Activated T-helper 1 cell treated with anti-CD3 and anti-CD28 coated beads, Interleukin-12 subunit alpha, Interleukin-12 subunit beta, Interleukin-2, Interleukin-4 antibody, amounts not matched to agents 30 ng/mL and 10 ng/mL and 1 ng/mL, durations not matched to agents 14 hours and 24 hours and 36 hours (primary cell): ENCODE measurements around the gene ZNF674. TPM values are rescaled to one million over a fixed set of nuclear protein-coding genes. Genes with fewer than 3 reads are reported as not detected.

Experiments used
- DNase-seq: peaks from one replicate; pipeline ENCODE4 v3.0.0; 2021; ENCODE audit warnings: low spot score
- H3K27ac Mint-ChIP-seq: one replicate; pipeline ENCODE4 v1.8.0; 2021; ENCODE audit warnings: mild to moderate bottlenecking, mixed read lengths
- H3K27me3 Mint-ChIP-seq: one replicate; pipeline ENCODE4 v1.8.0; 2022; ENCODE audit warnings: mild to moderate bottlenecking, moderate library complexity, mixed read lengths; ENCODE audit not compliant: insufficient read depth
- H3K36me3 Mint-ChIP-seq: one replicate; pipeline ENCODE4 v1.8.0; 2021; ENCODE audit warnings: low read depth, mixed read lengths
- H3K4me1 Mint-ChIP-seq: one replicate; pipeline ENCODE4 v1.8.0; 2021; ENCODE audit warnings: low read depth, mixed read lengths
- H3K4me3 Mint-ChIP-seq: one replicate; pipeline ENCODE4 v1.8.0; 2021; ENCODE audit warnings: mild to moderate bottlenecking, moderate library complexity, mixed read lengths
- H3K9me3 Mint-ChIP-seq: one replicate; pipeline ENCODE4 v1.8.0; 2021; ENCODE audit warnings: mixed read lengths
- intact Hi-C: fragments of 100-400 bp; cut with micrococcal nuclease; formaldehyde crosslinking; loops from one replicate; pipeline ENCODE4 v1.15.1; 2024
- total RNA-seq: library from RNA; stranded (reverse); gene quantifications from 2 replicates; pipeline ENCODE4 v1.2.3, GENCODE V29; 2022

The ZNF674 gene
- total RNA-seq, 1 donor from 2014 or later = 1.8 TPM

DNA sequence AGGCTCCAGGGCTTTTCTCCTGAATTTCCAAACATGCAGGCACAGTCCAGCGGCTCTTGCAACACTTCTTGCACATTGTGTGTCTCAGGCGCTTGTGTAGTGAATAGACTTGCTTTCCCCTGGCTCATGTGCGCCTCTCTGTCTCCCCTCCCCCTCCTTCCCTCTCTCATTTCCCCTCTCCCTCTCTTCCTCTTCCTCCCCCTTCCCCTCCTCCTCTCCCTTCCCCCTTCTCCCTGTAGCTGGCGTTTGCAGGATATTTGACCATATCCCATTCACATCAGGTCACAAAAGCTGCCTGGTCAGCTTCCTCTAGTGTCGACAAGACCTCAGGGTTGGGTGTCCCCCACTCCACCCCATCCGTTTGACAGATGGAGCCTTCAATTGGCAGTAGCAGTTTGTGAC is 30.8 kb upstream of the ZNF674 start:
- intact Hi-C loops = loop anchor here (10.0 kb wide), 1 partner anchor 801 kb away; no protein-coding TSS in a partner anchor
- Mint-ChIP-seq H3K4me3 (peak overlapping the region; percentile 76), H3K36me3 (peaks cover 17% of the 10 kb centered on the region), H3K27me3 (no peaks in the 10 kb centered on the region), H3K9me3 (no peaks in the 10 kb centered on the region), H3K4me1 (peaks cover 44% of the 10 kb centered on the region), H3K27ac (peak overlapping the region; percentile 57)
- DNase-seq = no peak

- H3K27me3 Mint-ChIP-seq = no peaks in the 10 kb centered on the region
- peaks cover 44% of the 10 kb centered on the region for H3K4me1 Mint-ChIP-seq
- intact Hi-C loops = loop anchor here (10.0 kb wide), 1 partner anchor 801 kb away; no protein-coding TSS in a partner anchor
- peak overlapping the region; percentile 76 for H3K4me3 Mint-ChIP-seq
- no peaks in the 10 kb centered on the region for H3K9me3 Mint-ChIP-seq
- H3K27ac Mint-ChIP-seq = peak overlapping the region; percentile 23
- no peak for DNase-seq
- peaks cover 17% of the 10 kb centered on the region for H3K36me3 Mint-ChIP-seq
Observed at GRCh38 chrX:46575586-46575985, 30.4 kb upstream of the ZNF674 start.

GRCh38 chrX:46574774-46575381 is 29.7 kb upstream of the ZNF674 start:
- peak; percentile 32 for DNase-seq
- intact Hi-C loops = loop anchor here (5.0 to 10.0 kb wide), 3 partner anchors 217 to 800 kb away; partner anchors contain the start of gene RP2
- peaks cover 44% of the 10 kb centered on the region for H3K4me1 Mint-ChIP-seq
- no peaks in the 10 kb centered on the region for H3K27me3 Mint-ChIP-seq
- no peak overlapping the region for H3K27ac Mint-ChIP-seq
- peak overlapping the region; percentile 80 for H3K4me3 Mint-ChIP-seq
- peaks cover 17% of the 10 kb centered on the region for H3K36me3 Mint-ChIP-seq
- H3K9me3 Mint-ChIP-seq = no peaks in the 10 kb centered on the region

GRCh38 chrX:46573892-46574773 is 28.9 kb upstream of the ZNF674 start:
- peak; percentile 50 for DNase-seq
- Mint-ChIP-seq H3K36me3 (peaks cover 15% of the 10 kb centered on the region), H3K4me1 (peaks cover 39% of the 10 kb centered on the region), H3K9me3 (no peaks in the 10 kb centered on the region), H3K27me3 (no peaks in the 10 kb centered on the region), H3K27ac (peak overlapping the region; percentile 61), H3K4me3 (peak overlapping the region; percentile 80)
- intact Hi-C loops = loop anchor here (1.0 to 10.0 kb wide), 9 partner anchors 29 to 799 kb away; partner anchors contain the start of genes RP2, SLC9A7 and ZNF674

DNA sequence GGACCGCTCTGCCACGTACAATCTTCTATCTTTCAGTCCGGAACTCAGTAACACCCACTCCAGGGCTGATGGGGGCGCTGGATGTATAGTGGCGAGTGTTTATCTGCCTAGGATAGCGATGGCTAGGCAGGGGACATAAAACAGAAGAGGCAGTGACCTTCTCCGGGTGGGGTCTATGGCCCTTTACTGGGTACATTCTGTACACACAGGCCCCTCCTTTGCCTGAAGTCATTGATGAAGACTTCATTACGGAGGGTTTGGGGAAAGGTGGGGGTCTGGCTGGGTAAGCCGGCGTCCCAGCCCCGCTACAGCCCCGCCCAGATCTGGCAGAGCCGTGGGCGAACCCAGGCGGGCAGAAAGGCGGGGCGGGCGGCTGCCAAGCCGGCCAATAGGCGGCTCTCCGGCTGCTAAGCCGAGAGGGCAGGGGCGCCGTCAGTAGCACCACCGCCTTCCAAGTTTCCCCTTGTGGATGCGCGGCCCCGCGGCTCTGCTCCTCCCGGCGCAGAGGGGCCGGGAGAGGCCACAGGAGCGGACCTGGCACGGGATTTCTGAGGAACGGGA is 28.2 kb upstream of the ZNF674 start, which contains the start of gene CHST7:
TSS of gene CHST7 (plus strand) at position 435 of the 561 bp plus-strand sequence. CDS start 167 bp downstream, outside the sequence.
- Mint-ChIP-seq H3K4me1 (peaks cover 38% of the 10 kb centered on the region), H3K4me3 (peak within 1 kb of the TSS; percentile 80), H3K27me3 (no peaks in the 10 kb centered on the region), H3K27ac (peak within 1 kb of the TSS; percentile 91), H3K36me3 (peaks cover 15% of the 10 kb centered on the region), H3K9me3 (no peaks in the 10 kb centered on the region)
- intact Hi-C loops = loop anchor here (1.0 to 10.0 kb wide), 9 partner anchors 28 to 799 kb away; partner anchors contain the start of genes RP2, SLC9A7 and ZNF674
- peak; percentile 46 for DNase-seq

DNA sequence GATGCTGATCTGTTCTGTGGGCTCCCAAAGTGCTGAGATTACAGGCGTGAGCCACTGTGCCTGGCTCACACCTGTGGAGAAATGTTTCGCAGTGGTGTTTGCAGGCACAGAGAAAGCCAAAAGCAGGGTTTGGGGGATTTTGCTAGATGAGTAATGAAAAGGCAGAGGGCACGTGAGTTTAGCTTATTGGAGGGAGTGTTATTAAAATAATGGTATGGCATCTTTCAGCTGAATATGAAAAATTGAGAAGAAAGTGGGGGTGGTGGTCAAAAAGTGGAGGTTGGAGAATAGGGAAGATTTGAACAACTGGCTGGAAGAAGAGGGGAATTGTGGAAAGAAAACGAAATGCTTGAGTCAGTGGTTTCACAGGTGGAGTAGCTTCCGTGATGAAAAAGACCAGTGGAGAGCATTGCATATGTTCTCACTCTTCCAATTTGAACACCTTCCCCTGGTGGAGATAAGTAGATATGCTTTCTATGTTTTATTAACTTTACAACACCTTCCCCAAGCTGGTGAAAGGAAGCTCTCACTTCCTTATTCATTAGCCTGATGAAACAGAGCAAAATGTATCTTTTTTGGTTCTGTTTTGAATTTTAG is 27.2 kb upstream of the ZNF674 start:
- no peak for DNase-seq
- Mint-ChIP-seq H3K4me1 (peaks cover 32% of the 10 kb centered on the region), H3K9me3 (no peaks in the 10 kb centered on the region), H3K36me3 (peaks cover 9% of the 10 kb centered on the region), H3K27me3 (no peaks in the 10 kb centered on the region), H3K27ac (peak overlapping the region; percentile 91), H3K4me3 (peak overlapping the region; percentile 80)
- intact Hi-C loops = loop anchor here (1.0 to 10.0 kb wide), 7 partner anchors 15 to 798 kb away; partner anchors contain the start of gene RP2

- intact Hi-C loops = loop anchor here (1.0 to 10.0 kb wide), 7 partner anchors 16 to 797 kb away; partner anchors contain the start of gene RP2
- no peaks in the 10 kb centered on the region for H3K9me3 Mint-ChIP-seq
- DNase-seq = no peak
- peaks cover 4% of the 10 kb centered on the region for H3K36me3 Mint-ChIP-seq
- H3K27ac Mint-ChIP-seq = peak overlapping the region; percentile 91
- no peaks in the 10 kb centered on the region for H3K27me3 Mint-ChIP-seq
- peak overlapping the region; percentile 66 for H3K4me3 Mint-ChIP-seq
- peaks cover 25% of the 10 kb centered on the region for H3K4me1 Mint-ChIP-seq
Observed at GRCh38 chrX:46571423-46572339, 26.5 kb upstream of the ZNF674 start.

GRCh38 chrX:46569621-46570020 is 24.4 kb upstream of the ZNF674 start:
- peaks cover 2% of the 10 kb centered on the region for H3K36me3 Mint-ChIP-seq
- DNase-seq = no peak
- no peak overlapping the region for H3K4me3 Mint-ChIP-seq
- H3K27me3 Mint-ChIP-seq = no peaks in the 10 kb centered on the region
- H3K4me1 Mint-ChIP-seq = peaks cover 19% of the 10 kb centered on the region
- intact Hi-C loops = loop anchor here (5.0 to 10.0 kb wide), 3 partner anchors 223 to 795 kb away; partner anchors contain the start of gene RP2
- no peak overlapping the region for H3K27ac Mint-ChIP-seq
- H3K9me3 Mint-ChIP-seq = no peaks in the 10 kb centered on the region

DNA sequence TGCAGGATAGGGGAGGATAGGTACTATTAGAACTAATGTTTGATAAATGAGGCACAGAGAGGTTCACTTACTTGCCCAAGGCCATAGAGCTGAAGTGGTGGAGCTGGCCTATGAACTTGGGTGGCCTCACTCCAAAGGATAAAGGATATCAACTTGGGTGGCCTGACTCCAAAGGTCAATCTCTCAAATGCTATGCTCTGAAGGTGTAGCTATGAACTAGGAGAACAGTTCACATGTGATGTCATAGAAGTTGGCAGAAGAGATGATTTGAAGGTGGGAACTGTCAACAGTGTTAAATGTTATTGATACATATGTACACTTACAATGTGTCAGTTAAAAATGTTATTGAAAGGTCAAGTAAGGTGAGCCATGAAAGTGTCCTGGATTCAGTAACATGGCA is 22.2 kb upstream of the ZNF674 start:
- H3K4me1 Mint-ChIP-seq = peaks cover 13% of the 10 kb centered on the region
- intact Hi-C loops = no loop called here
- H3K4me3 Mint-ChIP-seq = no peak overlapping the region
- no peak for DNase-seq
- no peaks in the 10 kb centered on the region for H3K9me3 Mint-ChIP-seq
- no peak overlapping the region for H3K27ac Mint-ChIP-seq
- H3K36me3 Mint-ChIP-seq = peaks cover 4% of the 10 kb centered on the region
- H3K27me3 Mint-ChIP-seq = no peaks in the 10 kb centered on the region

GRCh38 chrX:46561824-46562657 is 16.8 kb upstream of the ZNF674 start:
- H3K27ac Mint-ChIP-seq = no peak overlapping the region
- intact Hi-C loops = no loop called here
- no peak overlapping the region for H3K4me3 Mint-ChIP-seq
- H3K9me3 Mint-ChIP-seq = no peaks in the 10 kb centered on the region
- H3K4me1 Mint-ChIP-seq = peaks cover 16% of the 10 kb centered on the region
- peaks cover 1% of the 10 kb centered on the region for H3K27me3 Mint-ChIP-seq
- H3K36me3 Mint-ChIP-seq = peaks cover 2% of the 10 kb centered on the region
- DNase-seq = no peak

GRCh38 chrX:46559062-46559461 is 13.8 kb upstream of the ZNF674 start:
- intact Hi-C loops = no loop called here
- Mint-ChIP-seq H3K4me1 (peaks cover 16% of the 10 kb centered on the region), H3K27me3 (peaks cover 1% of the 10 kb centered on the region)

More at GRCh38 chrX:46559062-46559461, 13.8 kb upstream of the ZNF674 start:
- H3K27ac Mint-ChIP-seq = no peak overlapping the region
- H3K36me3 Mint-ChIP-seq = no peaks in the 10 kb centered on the region
- no peaks in the 10 kb centered on the region for H3K9me3 Mint-ChIP-seq
- DNase-seq = no peak
- H3K4me3 Mint-ChIP-seq = no peak overlapping the region
